NT2/D1 (cell line): ENCODE results near the gene FHDC1.

Experiments
- SUZ12 ChIP-seq: IDR thresholded peaks from 2 replicates; pipeline ENCODE4 v1.6.1; 2011; ENCODE audit not compliant: insufficient read length, insufficient read depth; ENCODE audit errors: extremely low read depth
- ZNF274 ChIP-seq: IDR thresholded peaks from 2 replicates; pipeline ENCODE4 v1.6.1; 2011; ENCODE audit warnings: mild to moderate bottlenecking, low read depth, low read length

DNA sequence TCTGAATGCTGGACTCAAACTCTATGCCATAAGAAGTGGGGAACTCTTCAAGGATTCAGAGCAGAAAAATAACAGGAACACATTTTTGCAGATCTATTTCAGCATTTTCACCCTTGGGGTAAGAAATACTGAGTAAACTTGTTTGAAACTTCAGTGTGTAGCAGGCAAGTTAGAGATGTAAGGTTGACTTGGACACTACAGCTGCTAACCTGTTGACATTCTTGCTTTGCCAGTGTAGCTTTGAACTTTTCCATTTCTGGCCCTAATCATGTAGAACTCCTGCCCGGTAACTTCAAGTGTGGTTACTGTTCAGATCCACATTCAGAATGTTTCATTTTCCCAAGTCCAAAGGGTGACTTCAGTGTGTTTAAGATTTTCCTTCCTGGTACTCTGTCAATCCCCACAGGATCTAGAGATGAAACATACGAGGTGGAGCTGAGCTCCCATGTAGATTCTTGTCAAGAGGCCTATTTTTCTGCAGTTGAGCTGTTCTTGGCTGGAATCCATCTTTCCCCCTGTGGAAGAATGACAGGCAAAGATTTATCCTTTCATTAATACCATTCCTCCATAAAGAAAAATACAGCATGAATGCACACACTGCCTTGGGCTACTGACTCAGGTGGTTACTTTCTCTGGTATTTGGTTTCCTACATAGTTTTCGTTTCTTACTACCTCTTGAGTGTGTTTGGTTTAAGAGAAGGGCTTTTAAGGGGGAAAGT is 34.1 kb downstream of the FHDC1 start:
- TF ChIP-seq SUZ12 (no peak), ZNF274 (no peak)
